Activated CD8-positive, alpha-beta memory T cell treated with anti-CD3 and anti-CD28 coated beads, Interleukin-2, amount 50 U/mL, for 24 hours (primary cell): Measurements from ENCODE around the gene EML5.
"Not testable (repeated sequence)": the region's sequence is repeated elsewhere in the genome, so short reads cannot be mapped to it uniquely, and the experiment has no call there.

ENCODE experiments used
- DNase-seq: peaks from one replicate; pipeline ENCODE4 v3.0.0-alpha.2; 2020; ENCODE audit errors: extremely low read depth

Gene EML5

GRCh38 chr14:88792473-88793258 is at the start of gene EML5:
TSS of gene EML5 (minus strand) at chr14:88792953. CDS start at chr14:88792503, 450 bp downstream.
- peak; percentile 28 for DNase-seq

GRCh38 chr14:88842414-88842813 is 49.7 kb upstream of the EML5 start:
- DNase-seq: no peak

- DNase-seq: no peak
These were observed 49.0 kb upstream of the EML5 start for GRCh38 chr14:88841741-88842140.

GRCh38 chr14:88840926-88841325 is 48.2 kb upstream of the EML5 start:
- no peak for DNase-seq

GRCh38 chr14:88838015-88838414 is 45.3 kb upstream of the EML5 start:
- DNase-seq: no peak

GRCh38 chr14:88837495-88837894 is 44.7 kb upstream of the EML5 start:
- no peak for DNase-seq

- DNase-seq: no peak
These were observed 42.9 kb upstream of the EML5 start for GRCh38 chr14:88835661-88836060.

- no peak for DNase-seq
These were observed 42.2 kb upstream of the EML5 start for GRCh38 chr14:88834883-88835431.

GRCh38 chr14:88831284-88831683 is 38.5 kb upstream of the EML5 start:
- no peak for DNase-seq

- no peak for DNase-seq
These were observed 37.0 kb upstream of the EML5 start for GRCh38 chr14:88829685-88830302.

- no peak for DNase-seq
These were observed 36.4 kb upstream of the EML5 start for GRCh38 chr14:88829188-88829587.

- no peak for DNase-seq
These were observed 32.8 kb upstream of the EML5 start for GRCh38 chr14:88825503-88825902.

- no peak for DNase-seq
These were observed 32.3 kb upstream of the EML5 start for GRCh38 chr14:88825078-88825458.

- DNase-seq: peak; percentile 53
These were observed 31.7 kb upstream of the EML5 start, which contains the start of gene TTC8 for GRCh38 chr14:88824314-88825077. TSS of gene TTC8 (plus strand) at chr14:88824651. CDS start at chr14:88824708, 57 bp downstream.

- no peak for DNase-seq
These were observed 31.2 kb upstream of the EML5 start for GRCh38 chr14:88823968-88824313.

GRCh38 chr14:88821888-88822287 is 29.1 kb upstream of the EML5 start:
- no peak for DNase-seq

- DNase-seq: no peak
These were observed 28.6 kb upstream of the EML5 start for GRCh38 chr14:88821378-88821777.

GRCh38 chr14:88819674-88820073 is 26.9 kb upstream of the EML5 start:
- not testable (repeated sequence) for DNase-seq

GRCh38 chr14:88818018-88818417 is 25.3 kb upstream of the EML5 start:
- DNase-seq: no peak

GRCh38 chr14:88815980-88816379 is 23.2 kb upstream of the EML5 start:
- DNase-seq: no peak

GRCh38 chr14:88808359-88808758 is 15.6 kb upstream of the EML5 start:
- DNase-seq: no peak

GRCh38 chr14:88804477-88804876 is 11.7 kb upstream of the EML5 start:
- DNase-seq: no peak
